ENCODE data around the gene ST8SIA5. TPM values are rescaled to one million over a fixed set of nuclear protein-coding genes. Genes with fewer than 3 reads are reported as not detected.

Gene ST8SIA5
- total RNA-seq, 1 experiment from 2014 or later, result under 0.01 TPM

- Histone ChIP-seq H3K9me3 (ENCODE audit: low read length) (no peaks in the 10 kb centered on the region), H3K27ac (ENCODE audit: low read length) (no peak overlapping the region), H3K4me1 (ENCODE audit: low read length) (peaks cover 26% of the 10 kb centered on the region), H2AFZ (ENCODE audit: low read length) (no peak overlapping the region), H3K27me3 (ENCODE audit: low read length) (no peaks in the 10 kb centered on the region; the same call in 1 of the 2 replicates), H4K20me1 (ENCODE audit: insufficient read depth, low read depth, low read length) (no peaks in the 10 kb centered on the region), H3K9ac (ENCODE audit: low read length) (no peak overlapping the region), H3K4me3 (ENCODE audit: low read length) (no peak overlapping the region), H3K4me2 (ENCODE audit: low read depth, low read length, poor library complexity, severe bottlenecking) (no peak overlapping the region), H3K79me2 (ENCODE audit: low read length) (no peaks in the 10 kb centered on the region), H3K36me3 (ENCODE audit: insufficient read depth, low read length) (no peaks in the 10 kb centered on the region), H3K9me2 (replicated peaks; ENCODE audit: insufficient read depth, low read length) (no peaks in the 10 kb centered on the region)
- DNase-seq, result no peak
Observed at GRCh38 chr18:46716827-46717226, 40.0 kb downstream of the ST8SIA5 start.

GRCh38 chr18:46716336-46716735 is 40.5 kb downstream of the ST8SIA5 start:
- no peak for DNase-seq
- Histone ChIP-seq H3K9ac (ENCODE audit: low read length) (no peak overlapping the region), H3K4me2 (ENCODE audit: low read depth, low read length, poor library complexity, severe bottlenecking) (no peak overlapping the region), H3K4me3 (ENCODE audit: low read length) (no peak overlapping the region), H3K36me3 (ENCODE audit: insufficient read depth, low read length) (no peaks in the 10 kb centered on the region), H3K27ac (ENCODE audit: low read length) (no peak overlapping the region), H3K27me3 (ENCODE audit: low read length) (no peaks in the 10 kb centered on the region; the same call in 1 of the 2 replicates), H3K9me3 (ENCODE audit: low read length) (no peaks in the 10 kb centered on the region), H3K79me2 (ENCODE audit: low read length) (no peaks in the 10 kb centered on the region), H3K9me2 (replicated peaks; ENCODE audit: insufficient read depth, low read length) (no peaks in the 10 kb centered on the region), H3K4me1 (ENCODE audit: low read length) (peaks cover 31% of the 10 kb centered on the region), H2AFZ (ENCODE audit: low read length) (no peak overlapping the region), H4K20me1 (ENCODE audit: insufficient read depth, low read depth, low read length) (no peaks in the 10 kb centered on the region)

GRCh38 chr18:46715062-46715461 is 41.8 kb downstream of the ST8SIA5 start:
- H3K27ac ChIP-seq (ENCODE audit: low read length), result no peak overlapping the region
- DNase-seq, result no peak
- no peak overlapping the region for H3K4me2 ChIP-seq (ENCODE audit: low read depth, low read length, poor library complexity, severe bottlenecking)
- H3K4me3 ChIP-seq (ENCODE audit: low read length), result no peak overlapping the region
- H3K9ac ChIP-seq (ENCODE audit: low read length), result no peak overlapping the region
- H4K20me1 ChIP-seq (ENCODE audit: insufficient read depth, low read depth, low read length), result no peaks in the 10 kb centered on the region
- H3K9me2 ChIP-seq (replicated peaks; ENCODE audit: insufficient read depth, low read length), result no peaks in the 10 kb centered on the region
- H3K27me3 ChIP-seq (ENCODE audit: low read length), result no peaks in the 10 kb centered on the region; the same call in 1 of the 2 replicates
- no peaks in the 10 kb centered on the region for H3K79me2 ChIP-seq (ENCODE audit: low read length)
- H3K9me3 ChIP-seq (ENCODE audit: low read length), result no peaks in the 10 kb centered on the region
- no peaks in the 10 kb centered on the region for H3K36me3 ChIP-seq (ENCODE audit: insufficient read depth, low read length)
- no peak overlapping the region for H2AFZ ChIP-seq (ENCODE audit: low read length)
- H3K4me1 ChIP-seq (ENCODE audit: low read length), result peaks cover 43% of the 10 kb centered on the region

GRCh38 chr18:46712406-46712805 is 44.4 kb downstream of the ST8SIA5 start:
- no peaks in the 10 kb centered on the region for H3K9me3 ChIP-seq (ENCODE audit: low read length)
- H3K79me2 ChIP-seq (ENCODE audit: low read length), result no peaks in the 10 kb centered on the region
- H3K27ac ChIP-seq (ENCODE audit: low read length), result peak overlapping the region; percentile 86
- H3K4me2 ChIP-seq (ENCODE audit: low read depth, low read length, poor library complexity, severe bottlenecking), result peak overlapping the region; percentile 72
- no peaks in the 10 kb centered on the region; the same call in 1 of the 2 replicates for H3K27me3 ChIP-seq (ENCODE audit: low read length)
- H3K4me1 ChIP-seq (ENCODE audit: low read length), result peaks cover 51% of the 10 kb centered on the region
- no peaks in the 10 kb centered on the region for H3K36me3 ChIP-seq (ENCODE audit: insufficient read depth, low read length)
- H3K4me3 ChIP-seq (ENCODE audit: low read length), result peak overlapping the region; percentile 60; the same call in 1 of the 2 replicates
- peak overlapping the region; percentile 58 for H3K9ac ChIP-seq (ENCODE audit: low read length)
- H2AFZ ChIP-seq (ENCODE audit: low read length), result no peak overlapping the region
- DNase-seq, result no peak
- no peaks in the 10 kb centered on the region for H3K9me2 ChIP-seq (replicated peaks; ENCODE audit: insufficient read depth, low read length)
- H4K20me1 ChIP-seq (ENCODE audit: insufficient read depth, low read depth, low read length), result no peaks in the 10 kb centered on the region

GRCh38 chr18:46711444-46711863 is 45.4 kb downstream of the ST8SIA5 start:
- Histone ChIP-seq H3K4me1 (ENCODE audit: low read length) (peaks cover 59% of the 10 kb centered on the region), H3K36me3 (ENCODE audit: insufficient read depth, low read length) (no peaks in the 10 kb centered on the region), H2AFZ (ENCODE audit: low read length) (peak overlapping the region; percentile 10; the same call in 1 of the 2 replicates), H3K27me3 (ENCODE audit: low read length) (no peaks in the 10 kb centered on the region; the same call in 1 of the 2 replicates), H3K4me2 (ENCODE audit: low read depth, low read length, poor library complexity, severe bottlenecking) (peak overlapping the region; percentile 72), H3K9me2 (replicated peaks; ENCODE audit: insufficient read depth, low read length) (no peaks in the 10 kb centered on the region), H3K79me2 (ENCODE audit: low read length) (no peaks in the 10 kb centered on the region), H3K27ac (ENCODE audit: low read length) (peak overlapping the region; percentile 86), H4K20me1 (ENCODE audit: insufficient read depth, low read depth, low read length) (no peaks in the 10 kb centered on the region), H3K9ac (ENCODE audit: low read length) (peak overlapping the region; percentile 58), H3K9me3 (ENCODE audit: low read length) (no peaks in the 10 kb centered on the region), H3K4me3 (ENCODE audit: low read length) (peak overlapping the region; percentile 60)
- peak; percentile 92 for DNase-seq

GRCh38 chr18:46706968-46707367 is 49.9 kb downstream of the ST8SIA5 start:
- H3K27me3 ChIP-seq (ENCODE audit: low read length), result no peaks in the 10 kb centered on the region
- no peak overlapping the region for H3K9ac ChIP-seq (ENCODE audit: low read length)
- H3K36me3 ChIP-seq (ENCODE audit: insufficient read depth, low read length), result no peaks in the 10 kb centered on the region
- H3K9me2 ChIP-seq (replicated peaks; ENCODE audit: insufficient read depth, low read length), result no peaks in the 10 kb centered on the region
- no peaks in the 10 kb centered on the region for H3K79me2 ChIP-seq (ENCODE audit: low read length)
- peak overlapping the region; percentile 2 for H3K4me2 ChIP-seq (ENCODE audit: low read depth, low read length, poor library complexity, severe bottlenecking)
- peaks cover 43% of the 10 kb centered on the region for H3K4me1 ChIP-seq (ENCODE audit: low read length)
- H2AFZ ChIP-seq (ENCODE audit: low read length), result peak overlapping the region; percentile 67; the same call in 1 of the 2 replicates
- H4K20me1 ChIP-seq (ENCODE audit: insufficient read depth, low read depth, low read length), result no peaks in the 10 kb centered on the region
- H3K27ac ChIP-seq (ENCODE audit: low read length), result no peak overlapping the region
- no peak overlapping the region for H3K4me3 ChIP-seq (ENCODE audit: low read length)
- no peak for DNase-seq
- no peaks in the 10 kb centered on the region for H3K9me3 ChIP-seq (ENCODE audit: low read length)

GRCh38 chr18:46705521-46705920 is 51.3 kb downstream of the ST8SIA5 start:
- no peak overlapping the region for H3K4me2 ChIP-seq (ENCODE audit: low read depth, low read length, poor library complexity, severe bottlenecking)
- no peak for DNase-seq
- H4K20me1 ChIP-seq (ENCODE audit: insufficient read depth, low read depth, low read length), result no peaks in the 10 kb centered on the region
- peaks cover 29% of the 10 kb centered on the region for H3K4me1 ChIP-seq (ENCODE audit: low read length)
- H2AFZ ChIP-seq (ENCODE audit: low read length), result no peak overlapping the region
- no peaks in the 10 kb centered on the region for H3K27me3 ChIP-seq (ENCODE audit: low read length)
- H3K27ac ChIP-seq (ENCODE audit: low read length), result no peak overlapping the region
- H3K4me3 ChIP-seq (ENCODE audit: low read length), result no peak overlapping the region
- H3K9ac ChIP-seq (ENCODE audit: low read length), result no peak overlapping the region
- no peaks in the 10 kb centered on the region for H3K9me3 ChIP-seq (ENCODE audit: low read length)
- H3K9me2 ChIP-seq (replicated peaks; ENCODE audit: insufficient read depth, low read length), result no peaks in the 10 kb centered on the region
- no peaks in the 10 kb centered on the region for H3K36me3 ChIP-seq (ENCODE audit: insufficient read depth, low read length)
- H3K79me2 ChIP-seq (ENCODE audit: low read length), result no peaks in the 10 kb centered on the region

- Histone ChIP-seq H3K27ac (ENCODE audit: low read length) (no peak overlapping the region), H2AFZ (ENCODE audit: low read length) (no peak overlapping the region), H4K20me1 (ENCODE audit: insufficient read depth, low read depth, low read length) (no peaks in the 10 kb centered on the region), H3K79me2 (ENCODE audit: low read length) (no peaks in the 10 kb centered on the region), H3K4me1 (ENCODE audit: low read length) (peaks cover 22% of the 10 kb centered on the region), H3K4me3 (ENCODE audit: low read length) (no peak overlapping the region), H3K9ac (ENCODE audit: low read length) (no peak overlapping the region), H3K9me3 (ENCODE audit: low read length) (no peaks in the 10 kb centered on the region), H3K4me2 (ENCODE audit: low read depth, low read length, poor library complexity, severe bottlenecking) (no peak overlapping the region), H3K9me2 (replicated peaks; ENCODE audit: insufficient read depth, low read length) (no peaks in the 10 kb centered on the region), H3K36me3 (ENCODE audit: insufficient read depth, low read length) (no peaks in the 10 kb centered on the region), H3K27me3 (ENCODE audit: low read length) (no peaks in the 10 kb centered on the region)
- DNase-seq, result no peak
Observed at GRCh38 chr18:46704816-46705215, 52.0 kb downstream of the ST8SIA5 start.

All from Karpas-422 (cell line).